SK-N-SH treated with all-trans-retinoic acid at 6 μM for 48 hours (cell line): ENCODE measurements around the gene IDH3G.

Experiments used
- ARNTL ChIP-seq: fragments of 450-650 bp; formaldehyde crosslinking; IDR thresholded peaks from 2 replicates; pipeline ENCODE4 v1.5.0; 2020; ENCODE audit warnings: low read depth, mild to moderate bottlenecking, moderate library complexity, borderline replicate concordance
- ZC3H10 ChIP-seq: fragments of 250-450 bp; sonication (Bioruptor Pico); IDR thresholded peaks from 2 replicates; pipeline ENCODE4 v1.5.1; 2021; ENCODE audit warnings: mild to moderate bottlenecking, moderate library complexity
- ZFP3 ChIP-seq: fragments of 250-450 bp; sonication (Bioruptor Pico); IDR thresholded peaks from 2 replicates; pipeline ENCODE4 v1.5.0; 2020; ENCODE audit warnings: mild to moderate bottlenecking, moderate library complexity
- ZNF70 ChIP-seq: fragments of 450-650 bp; formaldehyde crosslinking; IDR thresholded peaks from 2 replicates; pipeline ENCODE4 v1.5.0; 2020; ENCODE audit warnings: mild to moderate bottlenecking, moderate library complexity
- TF ChIP-seq, protein P1 (sequence below): fragments of 250-450 bp; sonication (Bioruptor Pico); IDR thresholded peaks from 2 replicates; pipeline ENCODE4 v1.8.0; 2020; ENCODE audit warnings: mild to moderate bottlenecking, moderate library complexity, borderline replicate concordance

DNA sequence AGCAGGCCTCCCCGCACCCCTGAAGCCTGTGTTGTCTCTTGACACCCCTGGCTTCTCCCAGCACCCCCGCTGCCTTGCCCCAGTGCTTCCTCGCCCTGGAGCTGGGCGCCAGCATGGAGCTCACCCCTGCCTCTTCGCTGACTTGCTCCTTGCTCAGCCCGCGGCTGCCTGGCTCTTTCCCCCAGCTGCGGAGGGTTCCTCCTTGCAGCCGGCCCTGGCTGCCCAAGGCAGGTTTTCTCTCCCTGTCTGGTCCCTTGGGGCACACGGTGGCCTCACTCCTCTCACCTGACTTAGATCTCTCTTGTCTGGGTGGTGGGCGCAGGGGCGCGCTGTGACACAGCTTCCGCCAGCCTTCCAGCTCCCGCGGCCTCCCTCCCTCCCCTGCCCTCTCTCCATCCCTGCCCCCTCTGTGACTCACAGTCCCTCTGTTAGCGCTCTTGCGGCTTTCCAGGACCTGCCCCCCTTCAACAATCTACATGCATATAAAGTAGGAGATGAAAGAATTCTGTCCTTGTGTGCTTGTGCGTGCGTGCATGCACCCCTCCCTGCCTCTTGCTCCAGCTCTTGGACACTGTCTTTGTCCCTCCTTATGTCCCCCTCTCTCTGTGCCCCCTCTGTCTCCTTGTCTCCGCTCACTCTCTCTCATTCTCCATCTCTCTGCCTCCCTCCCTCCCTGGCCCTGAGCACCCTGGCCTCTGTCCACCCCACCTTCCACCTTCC is 27.9 kb downstream of the IDH3G start:
- TF ChIP-seq, protein P1, sequence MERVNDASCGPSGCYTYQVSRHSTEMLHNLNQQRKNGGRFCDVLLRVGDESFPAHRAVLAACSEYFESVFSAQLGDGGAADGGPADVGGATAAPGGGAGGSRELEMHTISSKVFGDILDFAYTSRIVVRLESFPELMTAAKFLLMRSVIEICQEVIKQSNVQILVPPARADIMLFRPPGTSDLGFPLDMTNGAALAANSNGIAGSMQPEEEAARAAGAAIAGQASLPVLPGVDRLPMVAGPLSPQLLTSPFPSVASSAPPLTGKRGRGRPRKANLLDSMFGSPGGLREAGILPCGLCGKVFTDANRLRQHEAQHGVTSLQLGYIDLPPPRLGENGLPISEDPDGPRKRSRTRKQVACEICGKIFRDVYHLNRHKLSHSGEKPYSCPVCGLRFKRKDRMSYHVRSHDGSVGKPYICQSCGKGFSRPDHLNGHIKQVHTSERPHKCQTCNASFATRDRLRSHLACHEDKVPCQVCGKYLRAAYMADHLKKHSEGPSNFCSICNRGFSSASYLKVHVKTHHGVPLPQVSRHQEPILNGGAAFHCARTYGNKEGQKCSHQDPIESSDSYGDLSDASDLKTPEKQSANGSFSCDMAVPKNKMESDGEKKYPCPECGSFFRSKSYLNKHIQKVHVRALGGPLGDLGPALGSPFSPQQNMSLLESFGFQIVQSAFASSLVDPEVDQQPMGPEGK (CRISPR knock-in tag): no peak
- TF ChIP-seq ZFP3: no peak
- TF ChIP-seq ZC3H10 (CRISPR knock-in tag): no peak
- no peak for TF ChIP-seq ARNTL (CRISPR knock-in tag)
- no peak for TF ChIP-seq ZNF70 (CRISPR knock-in tag)
